ENCODE measurements around the gene AQP12B. TPM values are rescaled to one million over a fixed set of nuclear protein-coding genes. Genes with fewer than 3 reads are reported as not detected.
"Not testable (repeated sequence)": the region's sequence is repeated elsewhere in the genome, so short reads cannot be mapped to it uniquely, and the experiment has no call there.

Gene AQP12B
- total RNA-seq, 1 experiment from 2014 or later: not detected

GRCh38 chr2:240701091-240701735 is 18.5 kb upstream of the AQP12B start:
- DNase-seq (ENCODE audit: low read depth): no peak

GRCh38 chr2:240700616-240701015 is 17.9 kb upstream of the AQP12B start:
- DNase-seq (ENCODE audit: low read depth): not testable (repeated sequence)

GRCh38 chr2:240699835-240700234 is 17.1 kb upstream of the AQP12B start:
- DNase-seq (ENCODE audit: low read depth): not testable (repeated sequence)

- DNase-seq (ENCODE audit: low read depth): not testable (repeated sequence)
Measured at GRCh38 chr2:240698852-240699561, 16.3 kb upstream of the AQP12B start.

GRCh38 chr2:240696469-240696868 is 13.8 kb upstream of the AQP12B start:
- DNase-seq (ENCODE audit: low read depth): not testable (repeated sequence)

- not testable (repeated sequence) for DNase-seq (ENCODE audit: low read depth)
Measured at GRCh38 chr2:240695593-240695992, 12.9 kb upstream of the AQP12B start.

- DNase-seq (ENCODE audit: low read depth): not testable (repeated sequence)
Measured at GRCh38 chr2:240694304-240694703, 11.6 kb upstream of the AQP12B start.

- DNase-seq (ENCODE audit: low read depth): not testable (repeated sequence)
Measured at GRCh38 chr2:240692583-240693561, 10.2 kb upstream of the AQP12B start.

- DNase-seq (ENCODE audit: low read depth): not testable (repeated sequence)
Measured at GRCh38 chr2:240691631-240692420, 9.1 kb upstream of the AQP12B start, which contains the start of gene AQP12A. AQP12A (plus strand) TSS chr2:240691866; CDS start chr2:240691914, 48 bp downstream.

- DNase-seq (ENCODE audit: low read depth): not testable (repeated sequence)
Measured at GRCh38 chr2:240691075-240691427, 8.4 kb upstream of the AQP12B start.

- not testable (repeated sequence) for DNase-seq (ENCODE audit: low read depth)
Measured at GRCh38 chr2:240690421-240691074, 7.9 kb upstream of the AQP12B start.

GRCh38 chr2:240689975-240690374 is 7.3 kb upstream of the AQP12B start:
- DNase-seq (ENCODE audit: low read depth): no peak

- no peak for DNase-seq (ENCODE audit: low read depth)
Measured at GRCh38 chr2:240688553-240688919, 5.9 kb upstream of the AQP12B start.

- no peak for DNase-seq (ENCODE audit: low read depth)
Measured at GRCh38 chr2:240687741-240688552, 5.3 kb upstream of the AQP12B start.

- DNase-seq (ENCODE audit: low read depth): no peak
Measured at GRCh38 chr2:240687045-240687740, 4.5 kb upstream of the AQP12B start.

GRCh38 chr2:240686460-240686859 is 3.8 kb upstream of the AQP12B start:
- DNase-seq (ENCODE audit: low read depth): no peak

- DNase-seq (ENCODE audit: low read depth): no peak
Measured at GRCh38 chr2:240685771-240686371, 3.2 kb upstream of the AQP12B start.

- not testable (repeated sequence) for DNase-seq (ENCODE audit: low read depth)
Measured at GRCh38 chr2:240683980-240684728, 1.5 kb upstream of the AQP12B start.
